Kidney (tissue), 14 donors: ENCODE measurements around the gene MRS2. TPM values are rescaled to one million over a fixed set of nuclear protein-coding genes. Genes with fewer than 3 reads are reported as not detected.
"Not testable (repeated sequence)": the region's sequence is repeated elsewhere in the genome, so short reads cannot be mapped to it uniquely, and the experiment has no call there.

ENCODE experiments used
- DNase-seq, 5 donors: peaks; one replicate each; pipeline ENCODE4 v3.0.0-alpha.2; 2013 to 2020
- FAIRE-seq: peaks from 2 replicates; lab custom pipeline; 2012; peaks lifted over from hg19 to GRCh38; lab: Jason Lieb, UNC
- H3K27ac ChIP-seq, 2 donors: one replicate each; pipeline ENCODE4 v1.7.0; 2013; ENCODE audit warnings: low read depth in 2 of 2, low read length in 2 of 2, inconsistent platforms in 1 of 2
- H3K27me3 ChIP-seq: one replicate; pipeline ENCODE4 v1.7.1; 2013; ENCODE audit warnings: low read length, inconsistent platforms; ENCODE audit not compliant: control insufficient read depth, insufficient read depth
- H3K36me3 ChIP-seq, 3 donors: one replicate each; pipeline versions ENCODE4 v1.7.0 to v1.7.1; 2013; ENCODE audit warnings: low read length in 3 of 3, control low read depth in 1 of 3, inconsistent platforms in 1 of 3; ENCODE audit not compliant: insufficient read depth in 3 of 3, control insufficient read depth in 2 of 3
- H3K4me1 ChIP-seq, 3 donors: one replicate each; pipeline versions ENCODE4 v1.7.0 to v1.7.1; 2013; ENCODE audit warnings: low read length in 3 of 3, inconsistent platforms in 1 of 3, low read depth in 1 of 3; ENCODE audit not compliant: control insufficient read depth in 2 of 3, insufficient read depth in 2 of 3
- H3K4me3 ChIP-seq, 3 donors: one replicate each; pipeline versions ENCODE4 v1.7.0 to v1.8.1; 2013; ENCODE audit warnings: low read length in 3 of 3, control low read depth in 1 of 3, inconsistent platforms in 1 of 3
- H3K9ac ChIP-seq, 3 donors: one replicate each; pipeline versions ENCODE4 v1.7.0 to v1.7.1; 2013; ENCODE audit warnings: low read length in 3 of 3, control low read depth in 1 of 3, inconsistent platforms in 1 of 3
- H3K9me3 ChIP-seq, 3 donors: one replicate each; pipeline versions ENCODE4 v1.7.0 to v1.7.1; 2013; ENCODE audit warnings: low read length in 3 of 3, control low read depth in 1 of 3, inconsistent platforms in 1 of 3; ENCODE audit not compliant: control insufficient read depth in 2 of 3, insufficient read depth in 1 of 3
- intact Hi-C: fragments of 100-400 bp; cut with DNase I; formaldehyde crosslinking; loops from one replicate; pipeline ENCODE4 v1.11.1; 2022
- polyA plus RNA-seq: library from polyadenylated mRNA; stranded (reverse); fragments of 350-450 nt; fragmentation: Illumina TruSeq; extraction: RNeasy Lipid Tissue Mini Kit (QIAGEN cat#74804); gene quantifications from one replicate; pipeline ENCODE4 v1.2.3, GENCODE V29; 2014; ENCODE audit warnings: low read depth, low replicate concordance; ENCODE audit not compliant: insufficient read depth
- total RNA-seq: library from RNA; stranded (reverse); fragmentation: NEBNext Ultra II Directional; extraction: Animal tissue kit (Norgen Biotek cat#: 25700); gene quantifications from one replicate; pipeline ENCODE4 v1.2.1, GENCODE V29; 2021
- TF ChIP-seq, protein P1 (sequence below): IDR thresholded peaks from 3 replicates; pipeline ENCODE4 v1.5.1; 2012; ENCODE audit warnings: mild to moderate bottlenecking, moderate library complexity, borderline replicate concordance; ENCODE audit not compliant: insufficient read depth; ENCODE audit errors: extremely low read depth
- donor health status: control.
- donor health status: control.
- donor health status: control.
- donor health status: control.
- donor health status: control.
- donor health status: DM: yes; HTN: yes; CAD: no.
- donor health status: Normal renal cell carcinoma (clear cell type).

Gene MRS2
- total and polyA plus RNA-seq, 2 donors from 2014 or later, result 23.6 to 27.8 TPM

DNA sequence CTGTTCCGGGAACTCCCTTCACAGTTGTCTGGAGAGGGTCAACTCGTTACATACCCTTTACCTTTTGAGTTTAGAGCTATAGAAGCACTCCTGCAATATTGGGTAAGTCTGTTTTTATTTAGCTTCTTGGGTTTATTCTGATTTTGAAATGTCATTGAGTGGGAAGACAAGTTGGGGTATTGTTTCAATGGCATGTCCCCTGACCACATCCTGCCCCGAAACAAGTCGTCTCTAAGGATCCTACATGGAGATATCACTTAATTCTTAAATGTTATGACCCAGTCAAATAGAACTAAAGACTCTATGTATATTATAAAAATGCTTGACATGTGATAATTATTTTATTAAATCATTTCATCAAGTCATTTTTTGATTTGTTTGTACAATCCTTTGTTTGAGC, 9.6 kb downstream of the MRS2 start:
- Histone ChIP-seq H3K9me3 (no peaks in the 10 kb centered on the region), H3K4me1 (no peaks in the 10 kb centered on the region), H3K4me3 (no peak overlapping the region), H3K27ac (no peak overlapping the region), H3K9ac (no peak overlapping the region), H3K36me3 (peaks cover 9 to 44% (median 23%) of the 10 kb centered on the region in 3 donors), H3K27me3 (no peaks in the 10 kb centered on the region)
- intact Hi-C loops, result no loop called here
- DNase-seq (no peak), FAIRE-seq (no peak)
- TF ChIP-seq, protein P1, sequence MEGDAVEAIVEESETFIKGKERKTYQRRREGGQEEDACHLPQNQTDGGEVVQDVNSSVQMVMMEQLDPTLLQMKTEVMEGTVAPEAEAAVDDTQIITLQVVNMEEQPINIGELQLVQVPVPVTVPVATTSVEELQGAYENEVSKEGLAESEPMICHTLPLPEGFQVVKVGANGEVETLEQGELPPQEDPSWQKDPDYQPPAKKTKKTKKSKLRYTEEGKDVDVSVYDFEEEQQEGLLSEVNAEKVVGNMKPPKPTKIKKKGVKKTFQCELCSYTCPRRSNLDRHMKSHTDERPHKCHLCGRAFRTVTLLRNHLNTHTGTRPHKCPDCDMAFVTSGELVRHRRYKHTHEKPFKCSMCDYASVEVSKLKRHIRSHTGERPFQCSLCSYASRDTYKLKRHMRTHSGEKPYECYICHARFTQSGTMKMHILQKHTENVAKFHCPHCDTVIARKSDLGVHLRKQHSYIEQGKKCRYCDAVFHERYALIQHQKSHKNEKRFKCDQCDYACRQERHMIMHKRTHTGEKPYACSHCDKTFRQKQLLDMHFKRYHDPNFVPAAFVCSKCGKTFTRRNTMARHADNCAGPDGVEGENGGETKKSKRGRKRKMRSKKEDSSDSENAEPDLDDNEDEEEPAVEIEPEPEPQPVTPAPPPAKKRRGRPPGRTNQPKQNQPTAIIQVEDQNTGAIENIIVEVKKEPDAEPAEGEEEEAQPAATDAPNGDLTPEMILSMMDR, result no peak

DNA sequence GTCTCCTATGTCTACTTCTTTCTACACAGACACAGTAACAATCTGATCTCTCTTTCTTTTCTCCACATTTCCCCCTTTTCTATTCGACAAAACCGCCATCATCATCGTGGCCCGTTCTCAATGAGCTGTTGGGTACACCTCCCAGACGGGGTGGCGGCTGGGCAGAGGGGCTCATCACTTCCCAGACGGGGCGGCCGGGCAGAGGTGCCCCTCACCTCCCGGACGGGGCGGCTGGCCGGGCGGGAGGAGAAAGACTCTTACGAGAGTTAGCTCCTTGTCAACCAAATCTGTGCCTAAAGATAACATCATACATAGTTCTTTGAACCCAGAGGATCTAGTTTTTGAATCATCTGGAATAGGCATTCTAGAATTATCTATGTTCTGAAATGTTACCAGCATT, 11.8 kb downstream of the MRS2 start:
- H3K4me1 ChIP-seq, H3K9ac ChIP-seq, DNase-seq, H3K27me3 ChIP-seq, H3K4me3 ChIP-seq, H3K27ac ChIP-seq, H3K9me3 ChIP-seq, intact Hi-C loops, FAIRE-seq: not testable (repeated sequence)
- peaks cover 11 to 48% (median 31%) of the 10 kb centered on the region in 3 donors for H3K36me3 ChIP-seq

DNA sequence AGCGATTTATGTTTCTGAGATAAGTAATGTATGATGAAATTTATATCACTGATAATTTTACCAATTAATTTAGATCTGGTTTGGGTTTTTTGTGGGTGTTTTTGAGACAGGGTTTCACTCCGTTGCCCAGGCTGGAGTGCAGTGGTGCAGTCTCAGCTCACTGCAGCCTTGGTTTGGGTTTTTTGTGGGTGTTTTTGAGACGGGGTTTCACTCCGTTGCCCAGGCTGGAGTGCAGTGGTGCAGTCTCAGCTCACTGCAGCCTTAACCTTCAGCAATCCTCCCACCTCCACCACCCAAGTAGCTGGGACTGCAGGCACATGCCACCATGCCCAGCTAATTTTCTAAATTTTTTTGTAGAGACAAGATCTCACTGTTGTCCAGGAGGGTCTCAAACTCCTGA, 13.0 kb downstream of the MRS2 start:
- H3K36me3 ChIP-seq, result peaks cover 16 to 61% (median 43%) of the 10 kb centered on the region in 3 donors
- TF ChIP-seq, protein P1, result no peak

DNA sequence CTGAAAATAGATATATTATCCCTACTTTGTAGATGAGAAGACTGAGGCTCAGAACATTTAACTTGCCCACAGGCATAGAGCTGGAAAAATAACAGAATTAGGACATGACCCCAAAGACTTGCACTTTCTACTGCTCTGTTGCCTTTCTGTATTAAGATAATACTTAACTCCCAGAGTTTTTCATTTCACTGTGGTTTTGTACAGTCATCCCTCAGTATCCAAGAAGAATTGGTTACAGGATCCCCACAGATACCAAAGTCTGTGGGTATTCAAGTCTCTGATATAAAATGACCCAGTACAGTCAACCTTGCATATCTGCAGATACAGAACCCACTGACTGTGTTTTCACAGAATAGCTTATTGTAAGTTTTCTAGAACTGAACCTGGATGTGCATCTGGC, 16.8 kb downstream of the MRS2 start:
- H3K27ac ChIP-seq, result no peak overlapping the region
- intact Hi-C loops, result no loop called here
- H3K36me3 ChIP-seq, result peaks cover 12 to 79% (median 46%) of the 10 kb centered on the region in 3 donors
- TF ChIP-seq, protein P1, result no peak
- no peak overlapping the region for H3K4me3 ChIP-seq
- DNase-seq (no peak), FAIRE-seq (no peak)
- H3K9me3 ChIP-seq, result no peaks in the 10 kb centered on the region
- H3K4me1 ChIP-seq, result no peaks in the 10 kb centered on the region
- H3K27me3 ChIP-seq, result no peaks in the 10 kb centered on the region
- no peak overlapping the region for H3K9ac ChIP-seq

More for the DNA sequence above, 13.0 kb downstream of the MRS2 start:
- Histone ChIP-seq H3K9me3 (no peaks in the 10 kb centered on the region), H3K27me3 (no peaks in the 10 kb centered on the region), H3K4me1 (no peaks in the 10 kb centered on the region), H3K9ac (no peak overlapping the region), H3K27ac (no peak overlapping the region), H3K4me3 (no peak overlapping the region)
- DNase-seq (no peak), FAIRE-seq (no peak)
- intact Hi-C loops, result no loop called here
